GM13976 (cell line): ENCODE results near the gene GLIS1.

ENCODE experiments used
- DNase-seq: peaks from one replicate; pipeline ENCODE4 v3.0.0; 2012; ENCODE audit warnings: low spot score
- in situ Hi-C: fragments of 300-500 bp; cut with MboI; formaldehyde crosslinking; loops from one replicate; pipeline ENCODE4 v1.12.0; 2022; ENCODE audit warnings: low sequenced_read_pairs, mixed read lengths, inconsistent platforms; ENCODE audit not compliant: unreplicated experiment
- TF ChIP-seq, protein P1 (sequence below): IDR thresholded peaks from 2 replicates; pipeline ENCODE4 v1.5.1; 2012; ENCODE audit warnings: borderline replicate concordance, mild to moderate bottlenecking; ENCODE audit not compliant: insufficient read depth; ENCODE audit errors: extremely low read depth, missing control alignments, control extremely low read depth

Gene GLIS1

DNA sequence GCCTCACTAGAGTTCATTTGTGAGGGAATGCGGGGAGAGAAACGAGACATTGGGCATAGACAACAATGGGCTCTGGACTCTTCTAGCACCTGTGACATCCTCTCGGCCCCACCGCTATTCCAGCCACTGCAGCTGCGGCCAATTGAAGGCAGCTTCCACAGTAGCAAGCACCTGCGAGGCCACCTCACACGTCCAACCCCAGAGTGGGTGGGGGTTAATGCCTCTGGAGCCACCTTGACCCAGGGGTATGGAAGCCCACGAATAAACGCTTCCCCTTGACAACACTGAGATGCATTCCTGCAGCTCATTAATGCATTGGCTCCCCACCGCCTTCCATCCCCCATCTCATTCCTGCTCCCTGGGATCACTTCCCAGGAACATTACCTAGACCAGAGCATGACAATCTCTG lies 104.4 kb downstream of the GLIS1 start:
- no peak for DNase-seq
- TF ChIP-seq, protein P1, sequence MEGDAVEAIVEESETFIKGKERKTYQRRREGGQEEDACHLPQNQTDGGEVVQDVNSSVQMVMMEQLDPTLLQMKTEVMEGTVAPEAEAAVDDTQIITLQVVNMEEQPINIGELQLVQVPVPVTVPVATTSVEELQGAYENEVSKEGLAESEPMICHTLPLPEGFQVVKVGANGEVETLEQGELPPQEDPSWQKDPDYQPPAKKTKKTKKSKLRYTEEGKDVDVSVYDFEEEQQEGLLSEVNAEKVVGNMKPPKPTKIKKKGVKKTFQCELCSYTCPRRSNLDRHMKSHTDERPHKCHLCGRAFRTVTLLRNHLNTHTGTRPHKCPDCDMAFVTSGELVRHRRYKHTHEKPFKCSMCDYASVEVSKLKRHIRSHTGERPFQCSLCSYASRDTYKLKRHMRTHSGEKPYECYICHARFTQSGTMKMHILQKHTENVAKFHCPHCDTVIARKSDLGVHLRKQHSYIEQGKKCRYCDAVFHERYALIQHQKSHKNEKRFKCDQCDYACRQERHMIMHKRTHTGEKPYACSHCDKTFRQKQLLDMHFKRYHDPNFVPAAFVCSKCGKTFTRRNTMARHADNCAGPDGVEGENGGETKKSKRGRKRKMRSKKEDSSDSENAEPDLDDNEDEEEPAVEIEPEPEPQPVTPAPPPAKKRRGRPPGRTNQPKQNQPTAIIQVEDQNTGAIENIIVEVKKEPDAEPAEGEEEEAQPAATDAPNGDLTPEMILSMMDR, result no peak
- in situ Hi-C loops, result no loop called here

DNA sequence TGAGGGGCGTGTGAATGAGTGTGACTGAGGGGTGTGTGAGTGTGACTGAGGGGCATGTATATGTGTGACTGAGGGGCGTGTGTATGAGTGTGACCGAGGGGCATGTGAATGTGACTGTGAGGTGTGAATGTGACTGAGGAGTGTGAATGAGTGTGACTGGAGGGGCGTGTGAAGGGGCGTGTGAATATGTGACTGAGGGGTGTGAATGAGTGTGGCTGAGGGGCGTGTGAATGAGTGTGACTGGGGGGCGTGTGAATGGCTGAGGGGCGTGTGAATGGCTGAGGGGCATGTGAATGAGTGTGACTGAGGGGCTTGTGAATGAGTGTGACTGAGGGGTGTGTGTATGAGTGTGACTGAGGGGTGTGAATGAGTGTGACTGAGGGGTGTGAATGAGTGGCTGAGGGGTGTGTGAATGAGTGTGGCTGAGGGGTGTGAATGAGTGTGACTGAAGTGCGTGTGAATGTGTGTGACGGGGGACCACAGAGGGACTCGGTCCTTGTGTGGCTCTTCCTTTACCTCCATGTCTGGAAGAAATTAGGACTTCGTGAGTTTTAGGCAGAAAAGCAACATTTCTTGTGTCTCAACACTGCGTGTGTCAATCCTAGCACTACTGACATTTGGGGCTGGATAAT lies 105.8 kb downstream of the GLIS1 start:
- TF ChIP-seq, protein P1, result no peak
- in situ Hi-C loops, result no loop called here

DNA sequence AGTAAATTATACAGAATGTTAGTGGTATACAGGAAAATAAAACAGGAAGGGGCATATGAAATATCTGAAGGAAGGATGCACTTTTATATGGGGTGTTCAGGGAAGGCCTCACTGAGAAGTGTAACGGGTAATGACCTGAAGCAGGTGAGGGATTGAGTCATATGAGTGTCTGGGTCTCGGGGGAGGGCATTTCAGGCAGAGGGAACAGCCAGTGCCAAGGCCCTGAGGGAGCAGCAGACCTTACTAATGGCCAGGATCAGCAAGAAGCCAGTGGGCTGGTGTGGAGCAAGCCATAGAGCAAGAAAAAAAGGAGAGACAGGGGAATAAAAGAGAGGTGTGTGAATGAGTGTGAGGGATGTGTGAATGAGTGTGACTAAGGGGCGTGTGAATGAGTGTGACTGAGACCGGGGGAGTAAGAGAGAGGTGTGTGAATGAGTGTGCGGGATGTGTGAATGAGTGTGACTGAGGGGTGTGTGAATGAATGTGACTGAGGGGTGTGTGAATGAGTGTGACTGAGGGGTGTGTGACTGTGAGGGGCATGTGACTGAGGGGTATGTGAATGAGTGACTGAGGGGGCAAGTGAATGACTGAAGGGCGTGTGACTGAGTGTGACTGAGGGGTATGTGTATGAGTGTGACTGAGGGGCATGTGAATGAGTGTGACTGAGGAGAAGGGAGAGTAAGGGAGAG lies 107.2 kb downstream of the GLIS1 start:
- TF ChIP-seq, protein P1, result no peak
- in situ Hi-C loops, result no loop called here

More for the DNA sequence above, 105.8 kb downstream of the GLIS1 start:
- DNase-seq, result no peak

DNA sequence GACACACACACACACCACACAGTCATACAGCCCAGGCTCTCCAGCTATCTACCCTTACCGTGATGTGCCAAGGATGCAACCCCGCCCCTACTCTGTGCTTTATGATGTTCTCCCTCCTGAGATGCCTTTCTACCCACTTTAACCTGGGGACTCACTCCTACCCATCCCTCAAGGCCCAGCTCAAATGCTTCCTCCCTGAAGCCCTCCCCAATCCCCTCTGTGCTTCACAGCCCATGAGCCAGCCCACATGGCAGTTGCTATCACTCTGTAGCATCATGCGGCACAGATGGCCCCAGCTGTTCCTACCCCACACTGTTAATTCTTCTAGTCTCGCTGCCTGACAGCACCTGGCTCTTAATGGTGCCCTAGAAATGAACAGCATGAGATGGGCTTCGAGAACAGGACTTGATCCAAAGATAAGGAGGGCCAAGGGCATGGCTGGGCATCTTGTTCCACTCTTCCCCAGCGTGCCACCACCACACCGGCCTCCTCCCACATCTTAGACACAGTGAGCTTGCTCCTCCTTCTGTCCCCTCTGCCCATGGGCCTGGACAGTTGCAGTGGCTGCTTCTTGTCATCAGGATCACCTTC lies 109.8 kb downstream of the GLIS1 start:
- no peak for DNase-seq
- TF ChIP-seq, protein P1, result no peak
- in situ Hi-C loops, result no loop called here

More for the DNA sequence above, 107.2 kb downstream of the GLIS1 start:
- DNase-seq, result no peak

DNA sequence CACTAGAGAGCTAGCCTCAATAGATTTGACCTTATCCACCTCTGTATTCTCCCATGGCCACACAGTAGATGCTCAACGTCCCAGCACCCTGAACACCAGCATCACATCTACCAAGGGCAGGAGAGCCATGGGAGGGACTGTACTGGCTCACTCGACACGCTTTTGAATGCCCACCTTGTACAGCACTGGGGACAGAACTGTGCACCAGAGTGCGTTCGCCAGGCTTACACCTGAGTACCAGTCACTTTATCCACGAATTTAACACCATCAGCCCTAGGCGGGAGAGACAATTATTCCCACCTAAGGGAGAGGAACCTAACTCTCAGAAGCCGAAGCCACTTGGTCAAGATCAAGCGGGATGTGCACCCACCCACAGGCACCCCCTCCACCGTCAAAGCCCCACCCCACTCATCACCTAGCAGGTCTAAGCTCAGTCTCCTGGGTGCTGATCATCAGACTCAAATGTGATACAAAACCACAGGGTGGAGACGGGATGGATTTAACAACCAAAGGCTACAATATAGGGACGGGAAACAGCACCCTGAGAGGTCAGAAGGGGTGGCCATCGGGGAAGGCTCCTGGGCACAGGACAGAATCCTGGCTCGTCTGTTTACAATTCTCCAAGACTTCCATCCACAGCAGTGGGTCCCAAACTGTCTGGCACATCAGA lies 110.5 kb downstream of the GLIS1 start:
- in situ Hi-C loops, result no loop called here
- DNase-seq, result no peak
- TF ChIP-seq, protein P1, result no peak

DNA sequence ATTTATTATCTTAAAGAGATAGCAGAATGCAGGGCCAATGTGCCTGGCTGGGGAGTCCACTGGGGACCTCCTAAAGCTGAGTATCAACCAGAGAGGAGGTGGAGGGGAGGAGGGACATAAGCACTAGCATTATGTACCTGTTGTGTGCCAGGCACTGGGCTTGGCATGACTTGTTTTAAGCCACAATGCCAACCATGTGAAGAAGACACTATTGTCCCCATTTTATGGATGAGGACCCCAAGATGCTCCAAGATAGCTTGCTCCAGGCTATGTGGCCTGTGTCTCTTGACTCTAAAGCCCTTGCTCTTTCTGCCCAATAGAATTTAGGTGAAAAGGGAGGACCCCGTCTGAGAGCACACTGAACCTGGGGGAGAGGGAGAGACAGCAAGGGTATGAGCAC lies 111.3 kb downstream of the GLIS1 start:
- TF ChIP-seq, protein P1, result no peak
- no peak for DNase-seq
- in situ Hi-C loops, result no loop called here
